SK-N-SH (cell line): ENCODE results near the gene ANKUB1.

Experiments
- CTCF ChIP-seq: fragments of 200-600 bp; sonication (generic); IDR thresholded peaks from 2 replicates; pipeline ENCODE4 v1.6.1; 2017; ENCODE audit warnings: antibody characterized with exemption, mild to moderate bottlenecking, moderate library complexity
- EP300 ChIP-seq, 2 experiments: IDR thresholded peaks; 2 replicates each; pipeline versions ENCODE4 v1.4.0 to v1.6.1; 2012; ENCODE audit warnings: borderline replicate concordance in 1 of 2, low read depth in 1 of 2, low read length in 1 of 2
- EZH2phosphoT487 ChIP-seq: fragments of 200-600 bp; sonication (generic); IDR thresholded peaks from 2 replicates; pipeline ENCODE4 v1.6.1; 2017; ENCODE audit warnings: low read depth, mixed run types, mild to moderate bottlenecking, antibody characterized with exemption, moderate library complexity, borderline replicate concordance
- FOXM1 ChIP-seq: IDR thresholded peaks from 2 replicates; pipeline ENCODE4 v1.4.0; 2012; ENCODE audit warnings: low read depth, mild to moderate bottlenecking
- JUND ChIP-seq: IDR thresholded peaks from 2 replicates; pipeline ENCODE4 v1.4.0; 2012
- MAX ChIP-seq: IDR thresholded peaks from 2 replicates; pipeline ENCODE4 v1.4.0; 2012; ENCODE audit warnings: low read depth
- NRF1 ChIP-seq: IDR thresholded peaks from 2 replicates; pipeline ENCODE4 v1.6.1; 2012; ENCODE audit warnings: low read depth, mild to moderate bottlenecking, low read length
- POLR2AphosphoS5 ChIP-seq: IDR thresholded peaks from 2 replicates; pipeline ENCODE4 v1.6.1; 2012; ENCODE audit warnings: low read depth, low read length
- RAD21 ChIP-seq: IDR thresholded peaks from 2 replicates; pipeline ENCODE4 v1.6.1; 2012; ENCODE audit warnings: mild to moderate bottlenecking, low read length
- REST ChIP-seq: IDR thresholded peaks from 2 replicates; pipeline ENCODE4 v1.6.1; 2012; ENCODE audit warnings: mild to moderate bottlenecking, low read depth, low read length, moderate library complexity
- RFX5 ChIP-seq: IDR thresholded peaks from 2 replicates; pipeline ENCODE4 v1.6.1; 2012; ENCODE audit warnings: mild to moderate bottlenecking, improper control_type of control experiment, low read length
- SIN3A ChIP-seq: IDR thresholded peaks from 2 replicates; pipeline ENCODE4 v1.6.1; 2012; ENCODE audit warnings: low read depth, mild to moderate bottlenecking, low read length, moderate library complexity, borderline replicate concordance
- TAF1 ChIP-seq: IDR thresholded peaks from 2 replicates; pipeline ENCODE4 v1.6.1; 2012; ENCODE audit warnings: low read depth, mild to moderate bottlenecking, low read length, moderate library complexity, borderline replicate concordance
- YY1 ChIP-seq: IDR thresholded peaks from 2 replicates; pipeline ENCODE4 v1.4.0; 2012; ENCODE audit warnings: low read depth, mild to moderate bottlenecking

GRCh38 chr3:149715247-149715646 lies 77.1 kb downstream of the ANKUB1 start:
- TF ChIP-seq RFX5 (no peak), CTCF (no peak), JUND (no peak), POLR2AphosphoS5 (no peak), NRF1 (no peak), EZH2phosphoT487 (no peak), RAD21 (no peak), EP300 (IDR thresholded peaks at IDR 0.05; ENCODE audit: borderline replicate concordance in 1 of 2, low read depth in 1 of 2, low read length in 1 of 2) (no peak), REST (no peak), TAF1 (no peak), SIN3A (no peak), FOXM1 (no peak), MAX (no peak), YY1 (no peak)
